NCI-H524 (cell line): Measurements from ENCODE around the gene GSTA1.
"Not testable (repeated sequence)": the region's sequence is repeated elsewhere in the genome, so short reads cannot be mapped to it uniquely, and the experiment has no call there.

Experiments
- DNase-seq, 2 experiments: peaks; one replicate each; lab custom pipeline; 2025; lab: John Stamatoyannopoulos, UW

The GSTA1 gene

DNA sequence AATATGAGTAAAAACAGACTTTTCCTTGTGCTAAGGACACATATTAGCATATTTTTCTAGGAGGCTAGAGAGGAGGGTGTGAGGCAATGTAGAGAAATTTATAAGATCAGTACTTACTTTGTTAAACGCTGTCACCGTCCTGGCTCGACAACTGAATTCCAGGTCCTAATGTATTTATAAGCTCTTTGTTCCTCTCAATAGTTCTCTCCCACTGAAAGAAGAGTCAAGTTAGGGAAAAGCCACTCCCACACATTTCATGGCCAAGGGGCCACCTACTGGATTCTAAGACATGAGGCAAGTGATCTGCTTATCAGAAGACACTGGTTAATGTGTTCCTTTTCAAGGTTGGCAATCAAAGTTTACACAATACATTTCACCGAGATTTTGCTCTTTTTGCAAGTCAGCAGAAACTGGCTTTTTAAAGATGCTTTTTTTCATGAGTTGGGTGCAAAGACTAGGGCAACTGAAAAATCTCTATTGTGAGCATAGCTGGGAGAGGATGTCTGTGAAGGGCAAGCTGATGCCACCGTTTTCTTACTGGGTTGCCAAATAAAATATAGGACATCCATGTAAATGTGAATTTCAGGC lies at the start of gene GSTA1:
TSS of gene GSTA1 (minus strand) at position 149 of the 588 bp plus-strand sequence. CDS start 4,549 bp downstream, outside the sequence.
- not testable (repeated sequence) for DNase-seq

DNA sequence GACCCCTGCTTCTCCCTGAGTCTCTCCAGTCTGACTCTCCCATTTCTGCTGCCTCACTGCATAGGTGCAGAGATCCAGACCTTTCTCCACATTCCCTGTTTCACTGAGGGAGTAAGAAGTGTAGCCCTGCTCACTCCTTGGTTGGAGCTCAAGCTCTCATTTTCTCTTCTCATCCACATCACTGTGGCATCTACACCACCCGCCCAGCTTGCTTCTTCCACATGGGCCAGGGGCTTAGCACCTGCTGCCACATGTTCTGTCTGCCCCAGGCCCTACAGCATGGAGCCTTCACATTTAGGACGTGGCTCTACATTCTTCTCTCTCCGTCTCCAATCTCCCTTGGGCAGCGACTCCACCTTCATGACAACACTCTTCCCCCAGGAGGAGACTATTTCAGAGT lies 45.5 kb upstream of the GSTA1 start:
- DNase-seq = no peak

DNA sequence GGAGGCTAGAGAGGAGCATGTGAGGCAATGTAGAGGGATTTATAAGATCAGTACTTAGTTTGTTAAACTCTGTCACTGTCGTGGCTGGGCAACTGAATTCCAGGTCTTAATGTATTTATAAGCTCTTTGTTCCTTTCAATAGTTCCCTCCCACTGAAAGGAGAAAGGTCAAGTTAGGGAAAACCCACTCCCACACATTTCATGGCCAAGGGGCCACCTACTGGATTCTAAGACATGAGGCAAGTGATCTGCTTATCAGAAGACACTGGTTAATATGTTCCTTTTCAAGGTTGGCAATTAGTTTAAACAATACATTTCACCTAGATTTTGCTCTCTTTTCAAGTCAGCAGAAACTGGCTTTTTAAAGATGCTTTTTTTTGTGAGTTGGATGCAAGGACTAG lies 42.4 kb upstream of the GSTA1 start:
- DNase-seq = no peak

DNA sequence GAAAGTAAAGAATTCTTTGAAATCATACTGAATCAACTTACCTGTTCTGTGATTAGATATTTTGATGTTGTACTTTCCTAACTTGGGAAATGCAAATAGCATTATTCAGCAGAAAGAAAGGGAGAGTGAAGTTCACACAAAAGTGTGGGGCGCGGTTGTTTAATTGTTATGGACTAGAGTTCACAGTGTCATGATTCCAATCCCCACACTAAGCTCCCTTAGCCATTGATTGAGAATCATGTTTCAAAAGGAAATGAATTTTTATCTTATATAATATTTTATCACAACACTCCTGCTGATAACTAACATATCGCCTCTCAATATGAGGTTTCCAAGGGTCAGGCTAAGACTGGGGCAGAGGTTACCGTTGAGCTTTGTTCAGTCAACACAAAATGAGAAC lies 40.0 kb upstream of the GSTA1 start:
- no peak for DNase-seq

DNA sequence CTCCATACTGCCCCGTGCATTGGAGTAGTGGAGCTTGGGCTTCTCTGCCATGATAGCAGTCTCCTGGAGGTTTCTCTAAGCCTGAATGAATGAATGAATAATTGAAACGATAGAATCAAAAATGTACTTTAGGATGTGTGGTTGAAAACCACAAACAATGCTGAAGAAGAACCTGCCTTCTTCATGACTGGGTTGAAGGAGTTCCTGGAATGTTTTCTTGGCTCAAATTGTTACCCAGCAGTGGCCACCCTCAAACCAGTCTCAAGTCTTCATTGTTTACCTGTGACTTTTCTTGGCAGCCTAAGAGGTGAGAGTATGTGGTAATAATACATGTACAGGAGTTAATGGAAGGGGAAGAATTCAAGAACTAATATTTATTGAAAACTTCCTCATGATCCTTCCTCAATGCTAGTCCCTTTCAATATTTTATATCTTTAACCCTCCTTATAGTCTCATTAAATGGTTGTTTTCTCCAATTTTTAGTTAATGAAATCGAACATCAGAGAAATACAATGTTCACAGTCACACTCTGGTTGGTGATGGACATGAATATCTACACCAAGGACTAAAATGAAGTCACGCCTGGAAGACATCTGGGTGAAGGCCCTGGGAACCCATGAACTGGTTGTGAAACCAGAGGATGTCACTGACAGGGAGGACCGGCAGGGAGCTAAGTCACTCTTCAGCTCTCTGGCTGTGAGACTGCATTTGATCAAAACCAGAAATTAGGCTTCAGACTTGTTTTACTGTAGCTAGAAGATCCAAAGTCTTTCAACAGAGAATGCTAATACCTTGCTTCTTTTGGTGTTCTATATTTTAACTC lies 37.4 kb upstream of the GSTA1 start, which contains the start of gene GSTA5:
TSS of gene GSTA5 (minus strand) at position 51 of the 823 bp plus-strand sequence.
- DNase-seq = no peak

DNA sequence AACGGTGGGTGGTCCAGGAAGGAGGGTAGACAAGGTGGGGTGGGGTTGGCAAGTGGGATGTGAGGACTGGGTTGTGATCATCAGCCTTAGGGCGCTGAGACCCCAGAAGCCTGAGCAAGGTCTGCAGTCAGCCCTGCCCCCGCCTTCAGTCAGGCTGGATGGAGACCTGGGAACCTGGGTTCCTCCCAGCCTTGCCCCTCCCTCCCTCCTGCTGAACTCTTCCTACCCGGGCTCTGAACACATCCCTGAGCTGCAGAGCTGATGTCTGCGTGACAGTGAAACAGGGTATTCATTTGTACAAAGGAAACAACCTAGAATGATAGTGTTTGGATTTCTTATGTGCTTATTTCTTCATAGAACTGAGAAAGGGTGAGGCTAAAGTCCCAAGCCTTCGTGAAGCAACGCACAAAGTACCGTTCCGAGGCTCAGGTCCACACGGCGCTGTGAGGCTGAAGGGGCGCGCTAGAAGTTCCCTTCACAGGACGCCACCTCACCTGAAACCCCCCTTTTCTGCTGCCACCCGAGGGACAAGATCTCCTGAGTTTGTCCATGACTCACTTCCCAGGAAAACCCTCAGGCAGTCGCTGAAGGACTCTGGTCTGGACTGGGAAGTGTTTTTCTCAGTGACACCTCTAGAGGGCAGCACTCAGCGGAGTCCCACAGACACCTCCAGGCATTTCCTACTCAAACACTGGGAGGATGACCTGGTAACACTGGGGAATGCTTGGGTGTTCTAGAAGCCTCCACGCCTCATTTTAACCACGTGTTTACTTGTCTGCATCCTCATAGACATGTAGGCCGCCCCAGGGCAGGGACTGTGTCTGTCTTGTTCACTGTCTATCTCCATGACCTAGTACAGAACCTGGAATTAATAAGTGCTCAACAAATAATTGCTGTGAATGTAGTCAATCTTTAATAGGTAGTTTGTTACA lies 35.8 kb upstream of the GSTA1 start:
- DNase-seq = peak; percentile 24 to 52

DNA sequence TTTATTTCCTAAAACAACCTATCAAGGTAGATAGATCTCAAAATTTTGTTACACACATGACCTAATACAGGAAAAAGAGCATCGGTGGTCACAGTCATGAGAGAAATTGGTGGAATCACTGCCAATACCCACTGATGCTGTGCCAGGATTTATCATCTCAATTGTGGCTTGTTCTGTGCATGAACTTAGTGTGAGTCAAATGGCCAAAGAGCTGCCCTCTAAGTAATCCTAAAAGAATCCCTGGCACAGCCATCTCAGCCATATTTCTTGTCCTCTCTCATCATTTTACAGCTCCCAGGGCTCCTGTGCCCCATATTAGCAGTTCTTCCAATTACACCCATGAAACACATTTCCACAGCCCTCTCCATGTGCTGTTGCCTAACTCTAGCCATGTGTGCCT lies 30.9 kb upstream of the GSTA1 start:
- no peak for DNase-seq

DNA sequence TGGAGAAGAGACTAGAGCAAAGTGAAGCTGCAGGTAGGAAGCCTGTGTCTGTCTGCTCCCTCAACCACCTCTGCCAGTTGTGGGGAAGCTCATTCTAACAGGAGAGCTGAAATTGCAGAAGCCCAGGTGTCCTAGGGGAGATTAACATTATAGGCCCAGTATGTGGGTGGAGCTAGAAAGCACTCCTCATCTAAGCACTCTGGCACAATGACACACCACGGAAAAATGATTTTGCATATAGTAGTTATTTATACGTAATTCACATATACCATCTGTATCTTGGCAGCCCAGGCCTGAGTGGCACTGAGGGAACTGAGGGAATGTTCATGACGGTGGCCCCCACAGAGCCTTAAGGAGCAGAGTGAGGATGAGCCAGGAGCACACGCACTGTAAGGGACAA lies 27.3 kb upstream of the GSTA1 start:
- DNase-seq = not testable (repeated sequence)

DNA sequence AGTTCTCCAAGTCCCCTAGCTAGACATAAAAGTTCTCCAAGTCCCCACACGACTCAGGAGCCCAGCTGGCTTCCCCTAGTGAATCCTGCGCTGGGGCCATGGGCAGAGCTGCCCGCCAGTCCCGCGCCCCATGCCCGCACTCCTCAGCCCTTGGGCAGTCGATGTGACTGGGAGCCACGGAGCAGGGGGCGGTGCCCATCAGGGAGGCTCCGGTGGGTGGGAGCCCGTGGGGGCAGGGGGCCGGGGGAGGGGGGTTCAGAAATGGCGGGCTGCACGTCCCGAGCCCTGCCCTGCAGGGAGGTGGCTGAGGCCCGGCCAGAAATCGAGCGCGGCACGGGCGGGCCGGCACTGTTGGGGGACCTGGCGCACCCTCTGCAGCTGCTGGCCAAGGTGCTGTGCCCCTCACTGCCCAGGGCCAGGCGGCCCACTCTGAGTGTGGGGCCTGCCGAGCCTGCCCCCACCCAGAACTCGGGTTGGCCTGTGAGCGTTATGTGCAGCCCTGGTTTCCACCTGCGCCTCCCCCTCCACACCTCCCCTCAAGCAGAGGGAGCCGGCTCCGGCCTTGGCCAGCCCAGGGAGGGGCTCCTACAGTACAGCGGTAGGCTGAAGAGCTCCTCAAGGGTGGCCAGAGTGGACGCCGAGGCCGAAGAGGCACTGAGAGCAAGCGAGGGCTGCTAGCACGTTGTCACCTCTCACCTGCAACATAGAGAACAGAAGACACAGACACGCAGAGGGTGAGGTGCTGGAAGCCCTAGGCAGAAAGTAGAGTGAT lies 25.6 kb upstream of the GSTA1 start:
- no peak for DNase-seq

DNA sequence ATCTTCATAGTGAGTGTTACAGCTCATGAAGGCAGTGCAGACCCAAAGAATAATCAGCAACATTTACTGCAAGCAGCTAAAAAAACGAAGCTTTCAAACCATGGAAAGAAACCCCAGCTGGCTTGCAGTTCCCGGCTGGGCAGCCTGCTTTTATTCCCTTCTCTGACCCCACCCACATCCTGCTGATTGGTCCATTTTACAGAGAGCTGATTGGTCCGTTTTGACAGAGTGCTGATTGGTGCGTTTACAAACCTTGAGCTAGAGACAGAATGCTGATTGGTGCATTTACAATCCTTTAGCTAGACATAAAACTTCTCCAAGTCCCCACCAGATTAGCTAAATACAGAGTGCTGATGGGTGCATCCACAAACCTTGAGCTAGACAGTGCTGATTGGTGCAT lies 25.0 kb upstream of the GSTA1 start:
- DNase-seq = not testable (repeated sequence)

DNA sequence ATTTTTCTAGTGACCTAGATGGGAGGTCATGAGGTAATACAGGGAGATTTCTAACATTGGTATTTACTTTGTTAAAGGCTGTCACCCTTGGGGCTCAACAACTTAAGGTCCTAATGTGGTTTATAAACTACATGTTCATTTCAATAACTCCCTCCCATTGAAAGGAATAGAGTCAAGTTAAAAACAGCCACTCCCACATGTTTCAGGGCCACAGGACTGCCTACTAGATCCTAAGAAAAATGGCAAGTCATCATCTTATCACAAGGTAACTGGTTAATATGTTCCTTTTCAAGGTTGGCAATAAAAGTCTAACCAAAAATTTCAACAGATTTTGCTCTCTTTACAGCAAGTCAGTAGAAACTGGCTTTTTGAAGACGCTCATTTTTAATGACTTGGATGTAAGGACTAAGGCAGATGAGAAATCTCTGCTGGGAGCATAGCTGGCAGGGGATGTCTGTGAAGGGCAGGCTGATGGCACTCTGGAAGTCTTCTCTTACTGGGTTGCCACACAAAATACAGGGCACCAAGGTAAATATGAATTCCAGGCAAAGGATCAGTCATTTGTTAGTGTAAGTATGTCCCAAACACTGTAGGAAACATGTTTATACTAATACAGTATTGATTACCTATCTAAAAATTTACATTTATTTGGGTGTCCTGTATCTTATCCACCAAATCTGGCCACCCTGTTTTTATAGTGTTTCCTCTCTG lies 23.6 kb upstream of the GSTA1 start:
- DNase-seq = not testable (repeated sequence)

DNA sequence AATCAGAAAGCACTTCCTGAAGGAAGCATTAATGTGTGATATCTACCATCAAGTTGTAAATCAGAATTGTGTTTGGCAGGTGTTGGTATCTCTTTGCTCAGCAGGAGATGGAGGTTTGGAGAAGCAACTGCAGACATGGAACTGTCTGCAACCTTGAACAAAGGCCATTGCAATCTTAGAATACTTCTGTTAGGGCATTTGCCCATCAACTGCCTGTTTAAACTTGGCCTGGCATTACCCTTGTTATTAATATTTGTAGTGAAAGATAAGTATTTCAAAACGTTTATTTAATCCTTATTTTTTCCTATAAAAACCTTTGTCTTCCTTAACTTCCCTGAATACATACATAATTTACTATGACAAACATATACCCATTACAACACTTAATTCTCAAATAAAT lies 22.9 kb upstream of the GSTA1 start:
- DNase-seq = no peak

DNA sequence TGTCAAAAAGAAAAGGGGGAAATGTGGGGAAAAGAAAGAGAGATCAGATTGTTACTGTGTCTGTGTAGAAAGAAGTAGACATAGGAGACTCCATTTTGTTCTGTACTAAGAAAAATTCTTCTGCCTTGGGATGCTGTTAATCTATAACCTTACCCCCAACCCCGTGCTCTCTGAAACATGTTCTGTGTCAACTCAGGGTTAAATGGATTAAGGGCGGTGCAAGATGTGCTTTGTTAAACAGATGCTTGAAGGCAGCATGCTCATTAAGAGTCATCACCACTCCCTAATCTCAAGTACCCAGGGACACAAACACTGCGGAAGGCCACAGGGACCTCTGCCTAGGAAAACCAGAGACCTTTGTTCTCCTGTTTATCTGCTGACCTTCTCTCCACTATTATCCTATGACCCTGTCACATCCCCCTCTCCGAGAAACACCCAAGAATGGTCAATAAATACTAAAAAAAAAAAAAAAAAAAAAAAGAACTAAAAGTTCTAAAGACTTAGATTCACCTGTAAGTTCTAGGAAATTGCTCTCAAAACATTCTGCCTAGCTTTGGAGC lies 22.4 kb upstream of the GSTA1 start:
- not testable (repeated sequence) for DNase-seq

DNA sequence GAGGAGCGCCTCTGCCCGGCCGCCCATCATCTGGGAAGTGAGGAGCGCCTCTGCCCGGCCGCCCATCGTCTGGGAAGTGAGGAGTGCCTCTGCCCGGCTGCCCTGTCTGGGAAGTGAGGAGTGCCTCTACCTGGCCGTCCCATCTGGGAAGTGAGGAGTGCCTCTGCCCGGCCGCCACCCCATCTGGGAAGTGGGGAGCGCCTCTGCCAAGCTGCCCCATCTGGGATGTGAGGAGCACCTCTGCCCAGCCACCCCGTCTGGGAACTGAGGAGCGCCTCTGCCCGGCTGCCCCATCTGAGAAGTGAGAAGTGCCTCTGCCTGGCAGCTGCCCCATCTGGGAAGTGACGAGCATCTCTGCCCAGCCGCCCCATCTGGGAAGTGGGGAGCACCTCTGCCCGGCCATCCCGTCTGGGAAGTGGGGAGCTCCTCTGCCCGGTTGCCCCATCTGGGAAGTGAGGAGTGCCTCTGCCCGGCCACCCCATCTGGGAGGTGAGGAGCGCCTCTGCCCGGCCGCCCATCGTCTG lies 21.7 kb upstream of the GSTA1 start:
- not testable (repeated sequence) for DNase-seq

DNA sequence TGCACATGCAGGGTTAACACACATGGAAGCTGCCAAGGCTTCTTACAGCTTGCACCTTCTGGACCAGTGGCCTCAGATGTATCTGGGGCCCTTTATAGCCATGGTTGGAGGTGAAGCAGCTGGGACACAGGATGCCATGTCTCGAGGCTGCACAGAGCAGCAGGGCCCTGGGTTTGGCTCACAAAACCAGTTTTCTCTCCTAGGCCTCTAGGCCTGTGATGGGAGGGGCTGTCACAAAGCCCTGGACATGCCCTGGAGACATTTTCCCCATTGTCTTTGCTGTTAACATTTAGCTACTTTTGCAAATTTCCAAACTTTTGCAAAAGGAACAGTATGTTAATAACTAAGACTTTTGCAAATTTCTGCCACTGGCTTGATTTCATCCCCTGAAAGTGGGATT lies 18.2 kb upstream of the GSTA1 start:
- no peak for DNase-seq

DNA sequence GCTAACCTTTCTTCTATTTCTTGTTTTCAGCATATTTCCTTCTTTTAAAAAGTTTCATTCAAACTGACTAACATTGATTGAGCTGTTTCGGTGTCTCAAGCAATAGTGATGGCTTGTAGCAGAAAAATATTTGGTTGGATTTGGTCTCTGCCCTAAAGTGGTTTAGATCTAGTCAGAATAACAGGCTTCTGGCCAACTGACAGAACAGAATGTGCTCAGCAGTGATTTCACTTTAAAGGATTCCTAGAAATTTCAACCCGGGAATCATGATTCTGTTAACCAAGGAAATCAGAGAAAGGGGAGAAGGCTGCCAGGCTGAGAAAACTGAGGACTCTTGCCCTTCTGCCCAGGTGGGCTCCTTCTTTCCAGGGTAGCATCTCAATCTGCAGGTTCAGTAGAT lies 16.6 kb upstream of the GSTA1 start:
- DNase-seq = no peak

DNA sequence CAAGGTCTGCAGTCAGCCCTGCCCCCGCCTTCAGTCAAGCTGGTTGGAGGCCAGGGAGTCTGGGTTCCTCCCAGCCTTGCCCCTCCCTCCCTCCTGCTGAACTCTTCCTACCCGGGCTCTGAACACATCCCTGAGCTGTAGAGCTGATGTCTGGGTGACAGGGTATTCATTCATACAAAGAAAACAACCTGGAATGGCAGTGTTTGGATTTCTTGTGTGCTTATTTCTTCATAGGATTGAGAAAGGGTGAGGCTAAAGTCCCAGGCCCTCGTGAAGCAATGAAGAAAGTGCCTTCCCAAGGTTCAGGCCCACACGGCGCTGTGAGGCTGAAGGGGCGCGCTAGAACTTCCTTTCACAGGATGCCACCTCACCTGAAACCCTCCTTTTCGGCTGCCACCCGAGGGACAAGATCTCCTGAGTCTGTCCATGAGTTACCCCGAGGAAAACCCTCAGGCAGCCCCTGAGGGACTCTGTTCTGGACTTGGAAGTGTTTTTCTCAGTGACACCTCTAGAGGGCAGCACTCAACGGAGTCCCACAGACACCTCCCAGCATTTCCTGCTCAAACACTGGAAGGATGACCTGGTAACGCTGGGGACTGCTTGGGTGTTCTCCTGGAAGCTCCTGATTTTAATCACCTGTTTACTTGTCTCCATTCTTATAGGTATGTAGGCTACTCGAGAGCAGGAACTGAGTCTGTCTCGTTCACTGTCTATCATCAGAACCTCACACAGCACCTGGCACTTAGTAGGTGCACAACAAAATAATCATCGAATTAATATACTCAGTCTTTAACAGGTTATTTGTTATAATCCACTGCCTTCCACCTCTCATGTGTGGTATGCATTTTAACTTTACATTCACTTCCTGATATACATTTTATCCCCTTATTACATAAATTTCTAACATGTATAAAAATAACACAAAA lies 11.8 kb upstream of the GSTA1 start:
- DNase-seq = peak; percentile 45 to 51

DNA sequence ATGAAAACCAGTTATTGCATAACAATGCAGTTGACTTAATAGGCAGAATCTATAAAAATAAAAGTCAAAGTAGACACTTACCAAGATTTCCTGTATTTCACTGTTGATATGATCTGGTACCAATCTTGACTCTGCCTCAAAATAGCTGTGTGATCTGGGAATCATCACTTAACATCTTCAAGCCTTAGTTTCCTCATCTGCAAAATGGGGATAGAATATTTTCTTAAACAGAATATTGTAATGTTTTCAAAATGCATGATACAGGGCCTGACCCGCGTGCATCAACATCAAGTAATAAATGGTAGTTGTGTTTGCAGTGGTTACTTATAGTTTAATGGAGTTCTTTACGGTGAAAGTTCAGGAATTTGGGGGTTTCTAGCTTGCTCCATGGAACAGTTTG lies 10.9 kb upstream of the GSTA1 start:
- not testable (repeated sequence) for DNase-seq

DNA sequence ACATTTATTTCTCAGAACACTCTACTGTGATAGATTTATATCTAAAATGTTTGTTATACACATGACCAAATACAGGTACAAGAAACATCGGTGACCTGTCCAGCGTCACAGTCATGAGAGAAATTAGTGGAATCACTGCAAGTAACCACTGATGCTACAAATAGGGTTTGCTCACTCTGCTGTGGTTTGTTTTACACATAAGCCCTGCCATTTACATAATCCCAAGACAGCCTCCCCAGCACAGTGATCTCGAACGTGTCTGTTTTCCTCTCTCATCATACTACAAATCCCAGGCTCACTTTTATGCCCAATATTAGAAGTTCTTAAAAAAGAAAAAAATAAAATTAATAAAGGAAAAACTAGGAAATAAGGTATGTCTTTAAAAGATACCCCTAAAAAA lies 6.2 kb upstream of the GSTA1 start:
- DNase-seq = not testable (repeated sequence)
